AG09319 (cell line): ENCODE measurements around the gene CDKAL1.

Experiments
- DNase-seq: peaks from one replicate; pipeline ENCODE4 v3.0.0-alpha.2; 2010; ENCODE audit warnings: low read depth; ENCODE audit errors: extremely low read depth
- CTCF ChIP-seq: IDR thresholded peaks from 2 replicates; pipeline ENCODE4 v1.5.1; 2011; ENCODE audit warnings: low read depth, mild to moderate bottlenecking, inconsistent platforms, low read length, moderate library complexity

CDKAL1 gene

GRCh38 chr6:20998748-20999448 is 464.6 kb downstream of the CDKAL1 start:
- TF ChIP-seq CTCF = no peak
- DNase-seq = no peak

GRCh38 chr6:21000331-21000801 is 466.1 kb downstream of the CDKAL1 start:
- DNase-seq = no peak
- no peak for TF ChIP-seq CTCF

DNA sequence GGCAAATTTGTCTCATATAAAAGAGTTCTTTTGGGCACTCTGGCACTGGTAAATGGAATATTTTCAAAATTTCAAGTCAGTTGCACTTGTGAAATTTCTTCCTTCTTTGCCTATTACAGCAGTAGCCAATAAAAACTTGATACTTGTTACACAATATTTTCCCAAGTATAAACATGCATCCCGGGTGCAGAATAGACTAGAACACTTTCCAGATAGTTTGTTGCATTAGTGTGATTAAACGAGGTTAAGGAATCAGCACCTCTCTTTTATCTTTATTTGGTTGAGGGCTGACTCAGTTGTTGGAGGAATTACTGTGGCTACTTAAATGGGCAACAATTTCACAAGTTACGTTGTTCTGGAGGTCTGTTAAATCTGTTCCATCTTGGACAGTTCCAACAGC is 467.5 kb downstream of the CDKAL1 start:
- no peak for TF ChIP-seq CTCF
- DNase-seq = no peak

- TF ChIP-seq CTCF = no peak
- DNase-seq = no peak
Observed at GRCh38 chr6:21003780-21004541, 469.7 kb downstream of the CDKAL1 start.

- no peak for TF ChIP-seq CTCF
- no peak for DNase-seq
Observed at GRCh38 chr6:21005816-21006570, 471.7 kb downstream of the CDKAL1 start.

DNA sequence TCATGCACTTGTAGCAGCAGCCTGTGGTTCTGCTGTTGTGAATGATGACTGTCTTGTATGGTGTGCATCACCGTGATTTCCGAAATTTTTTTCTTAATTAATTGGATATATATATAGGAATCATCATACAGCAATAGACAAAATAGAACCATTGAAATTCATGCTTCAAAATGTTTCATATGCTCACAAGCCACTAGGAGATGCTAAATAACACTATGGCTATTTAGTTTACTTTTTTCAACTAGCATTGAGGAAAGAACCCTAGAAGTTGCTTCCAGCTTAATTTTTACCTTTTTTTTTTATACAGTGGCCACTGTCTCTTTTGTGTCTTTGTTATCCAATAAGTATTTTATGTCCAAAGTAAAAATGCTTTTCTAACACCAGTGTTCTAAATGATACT is 485.4 kb downstream of the CDKAL1 start:
- DNase-seq = no peak

More for the DNA sequence above, 485.4 kb downstream of the CDKAL1 start:
- TF ChIP-seq CTCF = peak; percentile 35
